ENCODE results near the gene LRCH4.

LRCH4 gene

DNA sequence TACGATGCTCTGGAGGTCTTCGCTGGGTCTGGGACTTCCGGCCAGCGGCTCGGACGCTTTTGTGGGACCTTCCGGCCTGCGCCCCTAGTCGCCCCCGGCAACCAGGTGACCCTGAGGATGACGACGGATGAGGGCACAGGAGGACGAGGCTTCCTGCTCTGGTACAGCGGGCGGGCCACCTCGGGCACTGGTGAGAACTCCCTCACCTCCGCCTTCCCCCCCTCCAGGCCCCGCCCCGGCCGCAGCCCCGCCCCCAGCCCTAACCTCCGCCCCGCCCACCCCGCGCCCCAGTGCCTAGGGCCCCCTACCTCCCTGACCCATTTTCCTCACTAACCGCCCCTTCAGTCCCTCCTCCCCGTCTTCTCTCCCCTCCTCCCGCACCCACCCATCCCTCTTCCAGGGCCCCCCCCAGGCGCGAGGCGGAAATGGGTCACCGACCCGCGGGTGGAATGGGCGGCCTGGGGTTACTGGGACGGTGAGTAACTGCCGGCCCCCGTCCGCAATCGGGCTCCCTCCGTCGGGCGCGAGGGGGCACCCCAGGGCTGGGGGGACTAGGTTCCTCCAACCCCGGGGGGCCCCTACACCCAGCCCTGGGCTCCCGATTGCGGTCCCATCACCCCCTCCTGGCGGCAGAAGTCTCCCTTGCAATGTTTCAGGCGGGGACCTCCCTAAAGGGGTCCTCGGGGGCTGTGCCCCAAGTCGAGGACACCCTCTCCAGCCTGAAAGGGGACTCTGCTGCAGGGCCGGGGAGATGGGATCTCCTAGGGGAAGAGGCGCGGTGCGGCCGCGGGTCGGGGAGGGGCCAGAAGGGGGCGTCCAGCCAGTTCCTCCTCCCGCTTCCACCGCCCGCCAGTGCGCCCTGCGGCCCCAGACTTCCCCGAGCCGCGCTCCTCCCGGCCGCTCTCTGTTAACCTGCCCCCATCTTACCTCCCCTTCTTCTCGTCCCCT is 18.4 kb upstream of the LRCH4 start:
- peak; percentile 82 for DNase-seq

DNA sequence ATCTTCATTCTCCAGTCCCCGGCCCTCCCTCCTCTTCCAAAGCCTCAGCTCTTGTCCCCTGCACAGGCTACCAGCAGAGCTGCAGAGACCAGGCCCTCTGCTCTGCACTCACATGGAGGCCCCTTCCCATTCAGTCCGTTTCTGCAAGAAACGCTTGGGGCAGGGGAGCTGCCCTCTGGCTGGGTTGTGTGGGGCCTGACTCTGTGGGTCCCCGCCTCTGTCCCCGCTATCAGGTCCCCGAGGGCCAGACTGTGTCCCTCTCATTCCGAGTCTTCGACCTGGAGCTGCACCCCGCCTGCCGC is 17.7 kb upstream of the LRCH4 start:
- DNase-seq, result no peak

DNA sequence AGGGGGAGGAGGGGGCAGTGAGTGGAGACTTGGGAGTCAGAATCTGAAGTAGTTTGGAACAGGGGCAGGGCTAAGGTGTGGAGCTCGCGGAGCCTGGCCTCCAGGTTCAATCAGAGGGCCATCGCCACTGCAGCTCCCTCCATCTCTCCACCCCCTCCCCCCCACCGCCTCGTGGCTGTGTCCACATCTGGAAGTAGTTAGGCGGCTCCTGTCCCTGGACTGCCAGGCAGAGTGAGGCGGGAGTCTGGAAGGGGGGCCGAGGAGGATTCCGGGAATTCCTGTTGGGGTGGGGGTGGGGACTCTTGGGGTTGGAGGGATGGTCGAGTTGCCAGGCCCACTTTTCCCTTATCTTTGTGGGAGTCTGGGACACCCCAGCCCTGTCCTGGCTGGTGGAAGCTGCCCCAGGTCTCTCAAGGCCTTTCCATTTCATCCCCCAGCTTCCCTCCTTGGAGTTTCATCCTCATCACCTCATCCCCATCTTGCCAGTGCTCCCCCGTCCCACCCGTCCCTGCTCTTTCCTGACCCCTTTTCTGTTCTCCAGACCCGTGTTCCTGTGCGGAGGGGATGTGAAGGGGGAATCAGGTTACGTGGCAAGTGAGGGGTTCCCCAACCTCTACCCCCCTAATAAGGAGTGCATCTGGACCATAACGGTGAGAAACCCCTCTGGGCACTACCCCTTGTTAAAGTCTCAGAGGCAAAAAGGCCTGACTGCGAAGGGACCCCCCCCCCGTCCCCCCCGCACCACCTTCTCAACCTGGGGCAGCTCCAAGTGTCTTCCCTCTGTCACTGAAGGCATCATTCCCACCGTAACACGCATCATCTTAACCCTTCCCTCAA is 17.2 kb upstream of the LRCH4 start:
- no peak for DNase-seq

DNA sequence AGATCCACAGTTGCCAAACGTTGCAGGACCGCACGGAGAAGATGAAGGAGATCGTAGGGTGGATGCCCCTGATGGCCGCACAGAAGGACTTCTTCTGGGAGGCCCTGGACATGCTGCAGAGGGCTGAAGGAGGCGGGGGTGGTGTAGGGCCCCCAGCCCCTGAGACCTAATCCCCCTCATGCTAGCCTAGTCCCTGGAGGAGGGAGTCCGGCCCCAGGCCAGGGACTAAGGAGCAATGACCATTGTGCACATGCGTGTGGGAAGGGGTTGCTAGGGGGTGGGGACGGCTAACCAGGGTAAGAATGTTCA is 14.8 kb upstream of the LRCH4 start:
- no peak for DNase-seq

DNA sequence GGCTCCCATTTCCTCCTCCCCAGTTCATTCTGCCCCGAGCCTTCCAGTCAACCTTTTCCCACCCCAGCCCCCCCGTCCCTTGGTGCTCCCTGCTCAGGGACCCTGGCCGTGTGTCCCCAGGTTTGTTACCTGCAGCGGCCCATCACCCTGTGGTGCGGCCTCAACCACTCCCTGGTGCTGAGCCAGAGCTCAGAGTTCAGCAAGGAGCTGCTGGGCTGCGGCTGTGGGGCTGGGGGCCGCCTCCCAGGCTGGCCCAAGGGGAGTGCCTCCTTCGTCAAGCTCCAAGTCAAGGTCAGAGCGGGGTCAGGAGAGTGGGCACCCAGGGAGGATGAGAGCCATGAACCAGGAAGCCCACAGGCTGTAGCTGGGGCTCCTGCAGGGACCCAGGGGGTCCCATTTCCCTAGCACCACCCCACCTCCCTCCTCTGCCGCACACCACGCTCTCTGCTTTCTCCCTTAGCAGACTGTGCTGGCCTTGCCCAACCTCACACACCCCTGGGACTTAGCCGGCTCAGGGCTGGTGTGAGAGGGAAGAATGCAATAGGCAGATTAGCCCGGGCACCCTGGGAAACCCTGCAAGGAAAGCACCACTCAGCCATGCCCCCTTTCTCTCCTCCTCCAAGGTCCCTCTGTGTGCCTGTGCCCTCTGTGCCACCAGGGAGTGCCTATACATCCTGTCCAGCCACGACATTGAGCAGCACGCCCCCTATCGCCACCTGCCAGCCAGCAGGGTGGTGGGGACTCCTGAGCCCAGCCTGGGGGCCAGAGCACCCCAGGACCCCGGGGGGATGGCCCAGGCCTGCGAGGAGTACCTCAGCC is 14.2 kb upstream of the LRCH4 start:
- no peak for DNase-seq

DNA sequence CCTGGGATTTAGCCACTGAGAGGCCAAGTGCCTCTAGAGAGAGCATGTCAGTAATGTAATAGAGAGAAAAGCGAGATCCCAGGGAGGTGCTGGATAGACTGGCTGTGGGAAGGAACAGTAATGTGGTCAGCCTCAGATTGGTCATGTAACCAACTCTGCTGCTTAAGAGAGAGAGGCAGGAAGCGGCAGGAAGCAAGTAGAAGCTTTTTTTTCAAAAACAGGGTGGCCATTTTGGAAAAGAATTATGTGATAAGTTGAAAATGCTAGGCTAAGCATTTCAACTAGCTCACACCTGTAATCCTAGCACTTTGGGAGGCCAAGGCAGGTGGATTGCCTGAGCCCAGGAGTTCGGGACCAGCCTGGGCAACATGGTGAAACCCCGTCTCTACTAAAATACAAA is 12.5 kb upstream of the LRCH4 start:
- DNase-seq, result no peak

DNA sequence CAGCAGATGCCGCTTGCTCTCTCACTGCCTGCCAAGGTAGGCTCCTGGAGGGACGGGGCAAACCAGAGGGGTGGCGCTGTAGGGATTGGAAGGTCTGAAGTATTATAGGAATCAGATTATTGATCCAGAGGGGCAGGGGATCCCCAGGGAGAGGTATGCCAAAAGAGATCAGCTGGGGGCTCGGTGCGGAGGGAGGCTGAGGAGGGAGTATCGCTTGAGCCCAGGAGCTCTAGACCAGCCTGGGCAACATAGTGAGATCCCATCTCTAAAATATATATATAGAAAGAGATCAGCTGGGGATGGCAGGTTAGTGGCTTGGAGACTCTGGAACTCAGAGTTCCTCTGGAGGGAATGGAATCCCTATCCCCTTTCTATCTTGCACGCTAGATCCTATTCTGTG is 9.3 kb upstream of the LRCH4 start:
- DNase-seq, result no peak

DNA sequence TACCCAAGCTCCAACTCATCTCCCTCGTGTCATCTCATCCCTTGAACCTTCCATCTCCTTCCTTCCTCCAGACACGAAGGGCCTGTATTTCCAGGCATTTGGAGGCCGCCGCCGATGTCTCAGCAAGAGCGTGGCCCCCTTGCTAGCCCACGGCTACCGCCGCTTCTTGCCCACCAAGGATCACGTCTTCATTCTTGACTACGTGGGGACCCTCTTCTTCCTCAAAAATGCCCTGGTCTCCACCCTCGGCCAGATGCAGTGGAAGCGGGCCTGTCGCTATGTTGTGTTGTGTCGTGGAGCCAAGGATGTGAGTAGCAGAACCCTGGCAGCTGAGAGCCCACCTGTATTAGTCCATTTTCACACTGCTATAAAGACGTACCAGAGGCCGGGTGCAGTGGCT is 5.7 kb upstream of the LRCH4 start:
- DNase-seq, result no peak

DNA sequence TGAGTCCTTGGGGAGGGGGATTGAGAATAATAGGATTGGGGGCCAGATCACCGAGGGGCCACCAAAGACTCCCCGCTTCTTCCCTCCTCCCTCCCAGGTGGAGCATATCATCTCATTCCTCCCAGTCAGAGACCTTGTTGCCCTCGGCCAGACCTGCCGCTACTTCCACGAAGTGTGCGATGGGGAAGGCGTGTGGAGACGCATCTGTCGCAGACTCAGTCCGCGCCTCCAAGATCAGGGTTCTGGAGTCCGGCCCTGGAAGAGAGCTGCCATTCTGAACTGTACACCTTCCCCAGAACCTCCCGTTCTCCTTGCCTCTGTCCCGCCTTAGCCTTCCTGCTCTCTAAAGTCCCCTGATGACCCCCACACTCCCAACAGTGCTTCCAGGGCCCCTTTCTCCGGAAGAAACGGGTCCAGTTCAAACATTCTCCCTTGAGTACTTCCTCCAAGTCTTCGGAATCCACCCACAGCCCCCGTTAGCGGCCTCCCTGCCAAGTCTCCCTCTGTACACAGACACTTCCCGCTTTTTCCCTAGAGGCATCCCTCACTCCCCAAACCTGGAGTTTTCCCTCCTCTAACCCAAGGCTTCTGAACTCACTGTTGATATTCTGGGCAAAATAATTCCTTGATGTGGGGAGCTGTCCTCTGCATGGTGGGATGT is 4.3 kb upstream of the LRCH4 start:
- no peak for DNase-seq

DNA sequence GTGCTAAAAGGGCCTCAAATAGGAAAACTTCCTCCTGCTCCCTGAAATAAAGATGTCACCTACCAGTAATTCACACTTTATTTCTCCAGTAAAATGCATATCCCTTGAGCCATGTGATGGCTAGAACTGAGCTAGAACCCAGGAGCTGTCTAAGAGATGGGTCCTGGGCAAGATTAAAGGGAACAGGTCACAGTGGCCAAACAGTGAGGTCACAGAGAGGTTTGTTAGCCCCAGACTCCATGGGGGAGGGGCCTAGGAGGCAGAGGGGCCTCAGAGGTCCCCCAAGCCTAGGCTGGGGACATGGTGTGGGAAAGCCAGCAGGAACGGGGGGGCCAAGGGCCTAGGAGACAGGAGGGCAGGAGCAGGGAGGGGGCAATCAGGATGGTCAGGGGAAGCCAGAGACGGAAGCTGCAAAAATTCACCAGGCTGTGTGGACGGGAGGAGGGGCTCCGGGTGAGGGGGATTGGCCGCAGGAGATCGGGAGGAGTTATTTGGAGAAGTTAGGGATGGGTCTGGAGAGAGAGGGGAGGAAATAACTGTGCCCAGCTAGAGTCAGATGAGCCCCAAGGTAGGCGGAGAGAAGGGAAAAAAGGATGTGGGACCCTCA is 3.5 kb upstream of the LRCH4 start:
- no peak for DNase-seq

DNA sequence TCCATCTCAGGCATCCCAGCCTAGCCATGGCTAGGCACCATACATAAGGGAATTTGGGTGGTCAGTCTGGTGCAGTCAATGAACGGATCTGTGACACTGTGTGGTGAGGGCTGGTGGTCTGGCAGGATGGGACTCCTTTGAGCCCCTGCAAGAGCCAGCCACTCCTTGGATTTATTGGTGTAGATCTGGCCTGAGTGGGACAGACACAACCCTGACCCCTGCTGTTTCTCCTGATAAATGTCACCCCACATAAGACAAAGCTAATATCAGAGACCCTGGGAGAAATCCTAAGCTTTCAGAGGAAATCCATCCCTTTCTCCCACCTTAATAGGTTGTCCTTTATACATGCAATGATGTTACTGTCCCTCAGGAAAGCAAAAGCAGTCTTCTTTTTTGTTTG is 2.5 kb upstream of the LRCH4 start:
- DNase-seq, result no peak

DNA sequence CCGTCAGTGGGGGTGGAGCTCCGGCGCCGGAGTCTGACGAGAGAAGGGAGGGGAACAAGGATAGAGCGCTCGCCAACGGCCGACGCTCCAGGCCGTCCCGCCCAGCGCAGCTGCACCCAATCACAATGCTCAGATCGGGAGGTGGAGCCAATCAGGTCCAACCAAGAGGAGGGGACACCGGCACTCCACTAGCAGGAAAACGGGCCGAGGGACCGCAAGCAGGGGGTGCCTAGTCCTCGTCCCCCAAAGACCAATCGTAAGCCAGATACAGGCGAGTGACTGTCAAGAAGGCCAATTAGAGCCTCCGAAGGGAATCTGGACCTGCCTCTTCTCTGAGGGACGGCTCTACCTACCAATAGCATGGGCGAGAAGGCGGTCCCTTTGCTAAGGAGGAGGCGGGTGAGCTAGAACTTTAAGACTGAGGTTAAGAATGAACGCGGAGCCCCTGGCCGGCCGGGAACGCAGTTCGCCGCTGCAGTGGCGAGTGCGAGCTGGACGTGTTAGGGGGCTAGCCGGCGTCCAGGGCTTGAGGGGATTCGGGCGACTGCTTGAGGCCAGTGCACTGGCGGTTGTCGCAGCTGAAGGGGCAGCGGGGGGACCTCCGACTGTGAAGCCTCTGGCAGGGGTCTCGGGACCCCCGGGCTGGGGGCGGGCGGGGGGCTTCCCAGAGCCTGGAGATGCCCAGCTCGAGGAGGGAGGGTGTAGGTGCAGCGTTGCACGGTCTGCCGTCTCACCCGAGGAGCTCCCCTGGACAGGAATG is 517 bp upstream of the LRCH4 start, which contains the start of gene FBXO24:
Gene FBXO24 (plus strand): TSS at position 63 of the 760 bp plus-strand sequence. CDS start 298 bp downstream, at position 361.
- DNase-seq, result peak; percentile 100

DNA sequence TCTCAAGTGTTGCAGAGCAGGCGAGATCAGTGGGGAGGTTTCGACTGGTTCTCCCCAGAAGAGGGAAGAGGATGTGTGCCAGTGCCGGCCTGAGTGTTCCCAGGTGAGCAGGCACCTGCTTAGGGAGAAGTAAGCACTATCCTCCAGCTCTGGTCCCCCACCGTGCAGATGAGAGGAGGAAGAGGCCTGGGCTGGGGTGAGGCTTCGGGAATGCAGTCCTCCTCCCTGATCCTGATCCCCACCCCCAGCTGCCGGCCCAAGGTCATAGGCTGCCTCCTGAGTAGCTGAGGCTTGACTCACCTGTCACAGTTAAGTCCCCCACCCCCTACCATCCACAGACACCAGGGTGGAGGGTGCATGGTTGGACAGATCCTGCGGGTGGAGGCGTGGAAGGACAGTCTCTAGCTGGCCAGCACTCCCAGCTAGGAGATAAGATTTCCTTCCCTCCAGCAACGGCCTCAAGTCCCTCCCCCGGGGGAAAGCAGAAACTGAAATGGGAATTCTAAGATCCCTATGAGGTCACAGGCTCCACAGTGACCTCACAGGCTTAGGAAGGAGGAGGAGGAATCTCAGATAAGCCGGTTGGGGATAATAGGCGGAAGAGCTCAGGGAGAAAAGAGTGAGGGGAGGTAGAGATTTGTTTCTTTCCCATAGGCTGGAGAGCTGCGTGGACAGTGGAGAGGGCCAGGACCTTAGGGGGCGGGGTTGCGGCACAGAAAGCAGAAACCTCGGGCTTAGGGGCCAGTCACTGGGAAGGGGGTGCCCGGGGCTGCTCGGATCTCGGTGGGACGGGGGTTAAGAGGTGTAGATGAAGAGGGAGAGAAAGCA is 1.0 kb downstream of the LRCH4 start:
- peak; percentile 27 for DNase-seq

DNA sequence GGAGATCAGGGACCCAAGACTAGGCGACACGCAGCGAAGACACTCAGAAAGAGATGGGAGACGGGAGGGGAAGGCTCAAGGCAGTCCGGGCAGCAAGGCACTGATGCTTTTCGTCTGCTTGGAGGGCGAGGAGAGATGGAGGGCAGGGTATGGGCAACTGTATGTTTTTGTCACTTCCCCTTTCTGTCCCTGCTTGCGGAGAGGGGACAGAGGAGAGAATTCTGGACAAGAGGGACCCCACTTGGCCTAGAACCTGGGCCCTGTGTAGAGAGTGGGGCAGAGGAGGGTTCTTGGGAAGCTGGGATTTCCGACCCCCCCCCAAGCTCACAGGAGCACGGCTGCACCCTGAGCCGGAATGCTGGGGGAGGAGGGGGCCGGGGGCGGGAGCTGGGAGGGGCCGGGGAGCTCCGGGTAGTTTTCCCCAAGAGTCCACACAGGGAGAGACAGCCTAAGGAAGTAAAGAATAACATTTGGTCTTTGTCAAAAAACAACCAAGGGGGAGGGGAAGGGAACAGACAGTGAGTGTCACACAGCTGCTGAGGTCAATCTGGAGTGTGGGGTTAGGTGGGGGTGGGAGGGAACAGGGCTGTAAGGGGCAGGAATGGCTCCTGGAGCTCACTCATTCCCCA is 1.8 kb downstream of the LRCH4 start:
- no peak for DNase-seq

DNA sequence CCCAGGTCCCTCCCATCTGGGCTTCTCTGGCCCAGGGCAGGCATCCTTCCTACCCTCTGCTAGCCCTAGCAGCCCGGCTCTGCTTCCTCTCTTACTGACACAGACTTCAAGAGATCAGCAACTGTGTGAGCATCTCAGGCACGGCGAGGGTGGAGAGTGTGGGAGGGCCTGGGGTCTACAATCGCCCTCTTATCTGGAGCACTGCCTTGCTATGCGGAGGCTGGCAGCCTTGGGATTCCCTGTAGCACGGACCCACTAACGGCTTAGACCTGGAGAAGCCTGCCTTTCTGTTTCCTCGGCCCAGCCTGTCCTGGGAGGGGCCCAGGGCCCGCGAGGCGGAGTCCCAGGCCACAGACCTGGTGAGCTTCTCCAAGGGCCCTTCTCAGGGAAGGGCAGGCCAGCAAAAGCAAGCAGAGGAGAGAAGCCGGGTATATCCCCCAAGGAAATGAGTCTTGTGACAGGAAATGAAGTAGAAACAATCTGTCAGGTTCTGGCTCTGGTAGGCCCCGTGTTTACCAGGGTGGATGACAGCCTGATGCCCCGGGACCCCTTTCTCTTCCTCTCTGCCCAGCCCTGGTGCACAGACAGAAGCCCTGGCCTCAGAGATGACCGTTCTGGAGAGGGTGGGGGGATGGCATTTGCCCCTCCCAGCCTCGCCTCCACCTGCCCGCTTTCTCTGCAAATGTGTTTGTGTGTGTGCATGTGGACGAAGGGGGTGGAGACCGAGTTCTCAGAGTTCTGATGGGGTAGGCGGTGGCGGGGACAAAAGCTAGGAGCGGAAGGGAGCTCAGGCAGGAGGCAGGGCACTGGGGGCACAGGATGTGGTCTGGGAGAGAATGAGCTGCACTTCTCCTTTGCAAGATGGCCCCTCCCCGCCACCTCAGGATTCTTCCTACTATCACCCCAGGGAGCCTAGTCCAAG is 2.5 kb downstream of the LRCH4 start:
- DNase-seq, result peak; percentile 87

DNA sequence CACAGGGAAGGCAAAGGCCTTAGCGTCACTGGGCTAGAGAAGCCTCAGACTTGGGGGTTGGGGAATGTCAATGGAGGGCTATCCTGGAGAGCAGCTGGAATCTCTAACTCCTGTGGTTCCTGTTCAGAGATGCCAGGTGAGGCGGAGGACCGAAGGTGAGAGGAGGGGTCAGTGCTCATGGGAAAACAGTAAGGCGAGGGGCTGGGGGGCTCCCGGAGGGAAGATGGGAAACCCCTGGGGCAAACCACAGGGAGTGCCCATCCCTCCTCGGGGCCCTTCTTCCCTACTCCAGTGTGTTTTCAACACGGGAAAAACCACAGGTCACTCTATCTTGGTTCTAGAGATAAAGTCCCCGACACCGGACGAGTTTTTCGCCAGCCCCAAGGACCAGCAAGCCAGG is 3.3 kb downstream of the LRCH4 start:
- DNase-seq, result no peak

DNA sequence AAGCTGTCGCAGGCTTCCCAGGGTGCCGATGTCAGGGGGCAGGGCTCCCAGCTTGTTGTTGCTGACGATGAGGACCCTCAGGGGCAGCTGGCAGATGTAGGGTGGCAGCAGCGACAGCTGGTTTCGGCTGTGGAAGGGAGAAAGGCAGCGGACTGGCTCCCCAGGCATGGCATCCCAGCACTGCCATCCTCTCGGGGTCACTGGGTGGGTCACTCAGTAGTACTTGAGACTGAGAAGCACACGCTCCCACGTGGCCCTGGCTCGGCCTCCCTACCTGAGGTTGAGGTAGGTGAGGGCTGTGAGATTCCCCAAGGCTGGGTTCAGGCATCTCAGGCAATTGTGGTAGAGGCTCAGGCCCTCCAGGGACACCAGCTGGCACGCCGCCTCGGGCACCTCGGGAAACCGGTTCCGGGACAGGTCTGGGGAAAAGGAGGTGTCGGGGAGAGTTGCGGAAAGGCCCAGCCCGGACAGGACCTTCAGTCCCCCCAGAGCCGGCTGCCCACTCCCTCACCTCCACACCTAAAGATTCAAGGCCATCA is 3.8 kb downstream of the LRCH4 start:
- no peak for DNase-seq

DNA sequence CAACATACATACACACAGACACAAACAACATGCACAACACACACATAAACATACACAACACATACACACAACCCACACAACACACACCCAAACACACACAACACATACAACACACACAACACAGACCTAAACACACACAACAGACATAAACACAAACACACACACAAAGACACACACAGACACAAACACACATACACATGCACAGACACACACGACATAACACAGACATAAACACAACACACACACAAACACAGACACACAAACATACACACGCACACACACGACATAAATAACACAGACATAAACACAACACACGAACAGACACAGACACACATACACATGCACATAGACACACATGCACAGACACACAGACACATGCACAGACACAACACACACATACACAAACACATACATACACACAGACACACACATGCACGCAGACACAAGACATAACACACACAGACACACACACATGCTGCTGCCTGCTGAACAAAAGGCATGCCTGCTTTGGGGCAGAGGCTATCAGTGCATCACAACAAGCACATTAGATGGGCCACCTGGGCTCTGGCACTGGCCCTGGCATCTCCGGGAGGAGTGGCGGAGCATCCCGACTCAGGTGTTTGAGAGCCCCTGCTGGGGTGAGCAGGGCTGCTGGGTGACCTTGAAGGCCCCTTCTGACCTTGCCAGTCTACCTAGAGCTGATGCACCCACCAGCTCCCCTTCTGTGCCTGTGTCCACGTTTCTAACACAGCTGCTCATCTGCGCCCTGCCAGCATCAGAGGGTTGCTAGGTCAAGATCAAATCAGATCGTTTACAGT is 5.3 kb downstream of the LRCH4 start:
- no peak for DNase-seq
